DLD1 (cell line): ENCODE results near the gene C20orf96.
"Not testable (repeated sequence)": the region's sequence is repeated elsewhere in the genome, so short reads cannot be mapped to it uniquely, and the experiment has no call there.

Experiments
- in situ Hi-C: cut with HindIII; loops from 2 replicates; pipeline ENCODE4 v1.10.0; 2017; ENCODE audit warnings: low sequenced_read_pairs

The C20orf96 gene

GRCh38 chr20:242905-243304, 47.6 kb downstream of the C20orf96 start:
- in situ Hi-C loops = no loop called here

GRCh38 chr20:237929-238328, 52.6 kb downstream of the C20orf96 start:
- in situ Hi-C loops = no loop called here

- in situ Hi-C loops = no loop called here
Measured at GRCh38 chr20:237489-237888, 53.1 kb downstream of the C20orf96 start.

GRCh38 chr20:235891-236290, 54.7 kb downstream of the C20orf96 start:
- in situ Hi-C loops = no loop called here

DNA sequence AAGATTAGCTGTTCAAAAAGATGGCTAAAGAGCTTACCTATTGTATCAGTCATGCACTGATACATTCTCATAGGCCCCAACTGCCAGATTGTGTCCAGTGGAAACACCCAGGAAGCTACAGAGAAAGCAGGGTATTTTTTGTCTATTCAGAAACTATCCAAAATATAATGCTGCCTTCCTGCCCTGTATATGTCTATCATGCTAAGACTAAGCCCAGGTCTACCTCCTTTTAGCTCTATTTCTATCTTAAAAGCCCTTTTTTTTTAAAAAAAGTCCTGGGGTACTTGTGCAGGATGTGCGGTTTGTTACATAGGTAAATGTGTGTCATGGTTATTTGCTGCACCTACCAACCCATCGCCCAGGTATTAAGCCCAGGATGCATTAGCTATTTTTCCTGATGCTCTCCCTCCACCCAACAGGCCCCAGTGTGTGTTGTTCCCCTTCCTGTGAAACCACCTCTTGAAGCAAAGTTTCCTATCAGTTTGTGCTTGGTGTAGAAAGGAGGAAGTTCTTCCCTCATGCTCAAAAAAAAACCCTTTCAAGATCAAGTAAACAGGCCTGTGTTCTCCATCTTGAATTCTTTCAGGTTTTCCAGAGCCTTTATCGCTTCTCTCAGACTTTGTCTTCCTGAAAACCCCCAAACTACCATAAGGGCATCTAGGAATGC, 63.0 kb downstream of the C20orf96 start:
- in situ Hi-C loops = no loop called here

- in situ Hi-C loops = no loop called here
Measured at GRCh38 chr20:226958-227357, 63.6 kb downstream of the C20orf96 start, which contains the start of gene DEFB129. Gene DEFB129, plus strand, starts transcription at chr20:227258. Its CDS starts 31 bp downstream, at chr20:227289.

DNA sequence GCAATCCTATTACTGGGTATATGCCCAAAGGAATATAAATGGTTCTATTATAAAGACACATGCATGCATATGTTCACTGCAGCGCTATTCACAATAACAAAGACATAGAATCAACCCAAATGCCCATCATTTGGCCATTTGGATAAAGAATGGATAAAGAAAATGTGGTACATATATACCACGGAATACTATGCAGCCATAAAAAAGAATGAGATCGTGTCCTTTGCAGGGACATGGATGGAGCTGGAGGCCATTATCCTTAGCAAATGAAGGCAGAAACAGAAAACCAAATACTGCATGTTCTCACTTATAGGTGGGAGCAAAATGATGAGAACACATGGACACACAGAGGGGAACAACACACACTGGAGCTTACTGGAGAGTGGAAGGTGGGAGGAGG, 64.7 kb downstream of the C20orf96 start:
- in situ Hi-C loops = not testable (repeated sequence)

DNA sequence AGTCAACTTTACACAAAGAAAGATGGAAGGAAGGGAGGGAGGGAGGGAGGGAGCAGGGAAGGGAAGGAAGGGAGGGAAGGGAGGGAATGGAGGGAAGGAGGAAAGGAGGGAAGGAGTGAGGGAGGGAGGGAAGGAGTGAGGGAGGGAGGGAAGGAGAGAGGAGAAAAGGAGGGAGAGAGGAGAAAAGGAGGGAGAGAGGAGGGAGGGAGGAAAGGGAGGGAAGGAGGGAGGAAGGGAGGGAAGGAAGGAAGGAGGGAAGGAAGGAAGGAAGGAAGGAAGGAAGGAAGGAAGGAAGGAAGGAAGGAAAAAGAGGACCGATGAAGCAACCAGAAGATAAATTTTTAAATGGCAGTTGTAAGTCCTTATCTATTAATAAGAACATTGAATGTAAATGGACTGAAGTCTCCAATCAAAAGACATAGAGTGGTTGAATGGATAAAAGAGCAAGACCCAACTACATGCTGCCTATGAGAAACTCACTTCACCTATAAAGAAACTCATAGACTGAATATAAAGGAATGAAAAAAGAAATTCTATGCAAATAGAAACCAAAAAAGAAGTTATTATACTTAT, 69.2 kb downstream of the C20orf96 start:
- in situ Hi-C loops = no loop called here
